ENCODE data around the gene TUBGCP2. TPM values are rescaled to one million over a fixed set of nuclear protein-coding genes. Genes with fewer than 3 reads are reported as not detected.

TUBGCP2 gene
- polyA plus RNA-seq, 3 donors = 25.9 to 78.6 (median 39.3) TPM

GRCh38 chr10:133344236-133344635, 35.6 kb upstream of the TUBGCP2 start:
- no peak for TF ChIP-seq CTCF (IDR thresholded peaks at IDR 0.05)
- Histone ChIP-seq H3K9me3 (replicated peaks in 1 of 2; ENCODE audit: control insufficient read depth in 1 of 2, insufficient read depth in 1 of 2, low read length in 2 of 2) (peaks cover 0 to 3% of the 10 kb centered on the region in 2 donors), H3K27me3 (ENCODE audit: control insufficient read depth in 2 of 2, insufficient read depth in 2 of 2, low read length in 2 of 2) (peaks cover 0 to 23% of the 10 kb centered on the region in 2 donors), H4K20me1 (ENCODE audit: insufficient read depth, low read length) (no peaks in the 10 kb centered on the region), H3K79me2 (ENCODE audit: insufficient read depth, low read length) (no peaks in the 10 kb centered on the region), H2AFZ (ENCODE audit: insufficient read depth, low read depth, low read length, poor library complexity, severe bottlenecking) (no peak overlapping the region), H3K9ac (ENCODE audit: insufficient read depth, low read length, poor library complexity, severe bottlenecking) (no peak overlapping the region), H3K4me3 (replicated peaks in 1 of 3; ENCODE audit: low read depth in 2 of 3, low read length in 3 of 3) (no peak overlapping the region), H3K36me3 (replicated peaks in 1 of 2; ENCODE audit: control insufficient read depth in 1 of 2, insufficient read depth in 2 of 2, low read length in 2 of 2) (no peaks in the 10 kb centered on the region), H3K4me1 (ENCODE audit: control insufficient read depth in 1 of 2, insufficient read depth in 2 of 2, low read length in 2 of 2) (no peaks in the 10 kb centered on the region), H3K4me2 (replicated peaks; ENCODE audit: extremely low read depth, low read length, poor library complexity, severe bottlenecking) (no peak overlapping the region), H3K27ac (ENCODE audit: low read depth in 1 of 2, low read length in 2 of 2) (no peak overlapping the region)
- peaks cover 0 to 5% (median 2%) of the 10 kb centered on the region in 7 donors for H3K9me3 Mint-ChIP-seq
- H3K4me3 Mint-ChIP-seq = no peak overlapping the region
- no peak overlapping the region for H3K27ac Mint-ChIP-seq
- DNase-seq = no peak
- H3K4me1 Mint-ChIP-seq = no peaks in the 10 kb centered on the region
- H3K36me3 Mint-ChIP-seq = no peaks in the 10 kb centered on the region
- WGBS (ENCODE audit: insufficient coverage) = 82% methylated on average over 4 of the region's 5 CpGs
- intact Hi-C loops (cut with micrococcal nuclease) = no loop called here
- H3K27me3 Mint-ChIP-seq (ENCODE audit: low read depth in 3 of 3) = peaks cover 29 to 48% (median 33%) of the 10 kb centered on the region in 3 donors

- Histone ChIP-seq H3K27ac (ENCODE audit: low read depth in 1 of 2, low read length in 2 of 2) (no peak overlapping the region), H2AFZ (ENCODE audit: insufficient read depth, low read depth, low read length, poor library complexity, severe bottlenecking) (no peak overlapping the region), H3K4me1 (ENCODE audit: control insufficient read depth in 1 of 2, insufficient read depth in 2 of 2, low read length in 2 of 2) (no peaks in the 10 kb centered on the region), H3K9ac (ENCODE audit: insufficient read depth, low read length, poor library complexity, severe bottlenecking) (no peak overlapping the region), H3K79me2 (ENCODE audit: insufficient read depth, low read length) (no peaks in the 10 kb centered on the region), H4K20me1 (ENCODE audit: insufficient read depth, low read length) (no peaks in the 10 kb centered on the region), H3K27me3 (ENCODE audit: control insufficient read depth in 2 of 2, insufficient read depth in 2 of 2, low read length in 2 of 2) (peaks cover 0 to 23% of the 10 kb centered on the region in 2 donors), H3K4me2 (replicated peaks; ENCODE audit: extremely low read depth, low read length, poor library complexity, severe bottlenecking) (no peak overlapping the region), H3K4me3 (replicated peaks in 1 of 3; ENCODE audit: low read depth in 2 of 3, low read length in 3 of 3) (no peak overlapping the region), H3K36me3 (replicated peaks in 1 of 2; ENCODE audit: control insufficient read depth in 1 of 2, insufficient read depth in 2 of 2, low read length in 2 of 2) (no peaks in the 10 kb centered on the region), H3K9me3 (replicated peaks in 1 of 2; ENCODE audit: control insufficient read depth in 1 of 2, insufficient read depth in 1 of 2, low read length in 2 of 2) (peaks cover 0 to 3% of the 10 kb centered on the region in 2 donors)
- no peaks in the 10 kb centered on the region for H3K36me3 Mint-ChIP-seq
- peaks cover 0 to 5% (median 2%) of the 10 kb centered on the region in 7 donors for H3K9me3 Mint-ChIP-seq
- no peak overlapping the region for H3K4me3 Mint-ChIP-seq
- no peak for DNase-seq
- WGBS (ENCODE audit: insufficient coverage) = 60% methylated on average over 7 of the region's 9 CpGs
- intact Hi-C loops (cut with micrococcal nuclease) = no loop called here
- no peaks in the 10 kb centered on the region for H3K4me1 Mint-ChIP-seq
- no peak for TF ChIP-seq CTCF (IDR thresholded peaks at IDR 0.05)
- no peak overlapping the region for H3K27ac Mint-ChIP-seq
- H3K27me3 Mint-ChIP-seq (ENCODE audit: low read depth in 3 of 3) = peaks cover 26 to 48% (median 33%) of the 10 kb centered on the region in 3 donors
Observed at GRCh38 chr10:133343558-133343957, 34.9 kb upstream of the TUBGCP2 start.

Data from CD14-positive monocyte (primary cell).